CD4-positive, alpha-beta T cell (primary cell): ENCODE measurements around the gene RNF213. TPM values are rescaled to one million over a fixed set of nuclear protein-coding genes. Genes with fewer than 3 reads are reported as not detected.

Source experiments
- ATAC-seq: fragments of 200-7000 bp; cut with Tn5 transposase; one replicate; pipeline ENCODE4 v1.10.0; 2022; ENCODE audit warnings: mild to moderate bottlenecking; ENCODE audit not compliant: poor library complexity
- CTCF ChIA-PET: fragments of 350-600 bp; sonication (Branson Sonifier 250); formaldehyde crosslinking; loops from one replicate; lab custom pipeline; 2021; ENCODE audit warnings: antibody characterized with exemption, inconsistent platforms; lab: Charles Lee
- POLR2A ChIA-PET: fragments of 350-600 bp; sonication (Branson Sonifier 250); formaldehyde crosslinking; loops from one replicate; lab custom pipeline; 2021; ENCODE audit warnings: antibody characterized with exemption, inconsistent platforms; lab: Charles Lee
- DNase-seq, 14 experiments: peaks; one replicate each; pipeline ENCODE4 v3.0.0-alpha.2; 2013 to 2020; ENCODE audit warnings: mixed read lengths in 2 of 14
- H3K27ac ChIP-seq, 2 donors: one replicate each; pipeline versions ENCODE4 v1.5.1 to v1.7.0; 2013; ENCODE audit warnings: low read length in 2 of 2, low read depth in 1 of 2, mild to moderate bottlenecking in 1 of 2
- H3K27me3 ChIP-seq, 2 experiments: 1 replicate in 1 of 2; 2 replicates in 1 of 2; pipeline versions ENCODE4 v1.6.1 to v1.7.0; 2013; ENCODE audit warnings: low read length in 2 of 2, control low read depth in 1 of 2, mild to moderate bottlenecking in 1 of 2, moderate library complexity in 1 of 2; ENCODE audit not compliant: insufficient read depth in 2 of 2, control insufficient read depth in 1 of 2
- H3K36me3 ChIP-seq: one replicate; pipeline ENCODE4 v1.6.1; 2013; ENCODE audit warnings: low read length, control low read depth; ENCODE audit not compliant: insufficient read depth
- H3K4me1 ChIP-seq: one replicate; pipeline ENCODE4 v1.6.1; 2013; ENCODE audit warnings: low read length, control low read depth; ENCODE audit not compliant: insufficient read depth
- H3K4me3 ChIP-seq: one replicate; pipeline ENCODE4 v1.5.1; 2013; ENCODE audit warnings: mild to moderate bottlenecking, low read length, moderate library complexity
- H3K9me3 ChIP-seq, 2 experiments: 1 replicate in 1 of 2; 2 replicates in 1 of 2; pipeline versions ENCODE4 v1.6.1 to v1.7.0; 2013; ENCODE audit warnings: low read length in 2 of 2, mild to moderate bottlenecking in 2 of 2, control low read depth in 1 of 2, moderate library complexity in 1 of 2; ENCODE audit not compliant: control insufficient read depth in 1 of 2, insufficient read depth in 1 of 2
- H3K27ac Mint-ChIP-seq: one replicate; pipeline ENCODE4 v1.8.0; 2020; ENCODE audit warnings: mixed read lengths
- H3K27me3 Mint-ChIP-seq: one replicate; pipeline ENCODE4 v1.8.0; 2021; ENCODE audit warnings: mixed read lengths
- H3K36me3 Mint-ChIP-seq: one replicate; pipeline ENCODE4 v1.8.0; 2021; ENCODE audit warnings: low read depth, mixed read lengths
- H3K4me1 Mint-ChIP-seq: one replicate; pipeline ENCODE4 v1.8.0; 2021; ENCODE audit warnings: low read depth, mixed read lengths
- H3K4me3 Mint-ChIP-seq: one replicate; pipeline ENCODE4 v1.8.0; 2020; ENCODE audit warnings: mild to moderate bottlenecking, mixed read lengths
- H3K9me3 Mint-ChIP-seq: one replicate; pipeline ENCODE4 v1.8.0; 2020; ENCODE audit warnings: mixed read lengths
- CTCF ChIP-seq: fragments of 200-600 bp; IDR thresholded peaks from one replicate; pipeline ENCODE4 v1.8.0; 2022; ENCODE audit warnings: antibody characterized with exemption, mild to moderate bottlenecking
- intact Hi-C, 2 experiments: fragments of 100-400 bp; cut with DNase I in 1 of 2; cut with micrococcal nuclease in 1 of 2; formaldehyde crosslinking; loops; one replicate each; pipeline versions ENCODE4 v1.15.1 to v1.9.0; 2023 to 2025; cut with DNase I, micrococcal nuclease
- total RNA-seq, 174 experiments: library from RNA in 2 of 174; stranded (reverse) in 2 of 174; gene quantifications; one replicate each; pipeline ENCODE4 v1.2.3 and lab custom pipeline; 2021 to 2026

The RNF213 gene
- total RNA-seq, 2 experiments from 2014 or later = 290 to 312 TPM

- no peak for TF ChIP-seq CTCF
- ChIA-PET POLR2A (no interaction called here), CTCF (no interaction called here)
- no peaks in the 10 kb centered on the region for H3K36me3 Mint-ChIP-seq
- H3K27me3 Mint-ChIP-seq = peaks cover 5% of the 10 kb centered on the region
- Histone ChIP-seq H3K27me3 (peaks cover 4 to 9% of the 10 kb centered on the region in 2 experiments), H3K9me3 (peaks cover 0 to 14% of the 10 kb centered on the region in 2 experiments), H3K4me3 (no peak overlapping the region), H3K36me3 (no peaks in the 10 kb centered on the region), H3K27ac (no peak overlapping the region), H3K4me1 (no peaks in the 10 kb centered on the region)
- DNase-seq (no peak), ATAC-seq (no peak)
- intact Hi-C loops = no loop called here
- no peaks in the 10 kb centered on the region for H3K9me3 Mint-ChIP-seq
- H3K27ac Mint-ChIP-seq = no peak overlapping the region
- H3K4me3 Mint-ChIP-seq = no peak overlapping the region
- no peaks in the 10 kb centered on the region for H3K4me1 Mint-ChIP-seq
Measured at GRCh38 chr17:80444644-80444979, 184.0 kb downstream of the RNF213 start.

- intact Hi-C loops = no loop called here
- peaks cover 4 to 9% of the 10 kb centered on the region in 2 experiments for H3K27me3 ChIP-seq
- H3K4me1 Mint-ChIP-seq = no peaks in the 10 kb centered on the region
- H3K27me3 Mint-ChIP-seq = peaks cover 5% of the 10 kb centered on the region
- no peaks in the 10 kb centered on the region for H3K9me3 Mint-ChIP-seq
- no peaks in the 10 kb centered on the region for H3K4me1 ChIP-seq
- H3K27ac Mint-ChIP-seq = no peak overlapping the region
- DNase-seq = no peak
- ChIA-PET POLR2A (interaction anchor here (0.6 kb wide), 1 partner anchor 10 kb away, joined by 3 read pairs; no protein-coding TSS in a partner anchor), CTCF (no interaction called here)
- H3K36me3 ChIP-seq = no peaks in the 10 kb centered on the region
- ATAC-seq = no peak
- no peak overlapping the region for H3K4me3 Mint-ChIP-seq
- TF ChIP-seq CTCF = no peak
- H3K4me3 ChIP-seq = no peak overlapping the region
- peaks cover 0 to 14% of the 10 kb centered on the region in 2 experiments for H3K9me3 ChIP-seq
- no peaks in the 10 kb centered on the region for H3K36me3 Mint-ChIP-seq
- no peak overlapping the region for H3K27ac ChIP-seq
Measured at GRCh38 chr17:80445007-80445725, 184.5 kb downstream of the RNF213 start.

- H3K9me3 Mint-ChIP-seq = no peaks in the 10 kb centered on the region
- ATAC-seq (no peak), DNase-seq (no peak)
- H3K4me3 Mint-ChIP-seq = no peak overlapping the region
- Histone ChIP-seq H3K4me3 (no peak overlapping the region), H3K36me3 (no peaks in the 10 kb centered on the region), H3K27me3 (peaks cover 4 to 13% of the 10 kb centered on the region in 2 experiments), H3K27ac (no peak overlapping the region), H3K9me3 (peaks cover 0 to 14% of the 10 kb centered on the region in 2 experiments), H3K4me1 (no peaks in the 10 kb centered on the region)
- ChIA-PET CTCF (no interaction called here), POLR2A (interaction anchor here (0.6 kb wide), 1 partner anchor 9 kb away, joined by 3 read pairs; no protein-coding TSS in a partner anchor)
- intact Hi-C loops = no loop called here
- no peak for TF ChIP-seq CTCF
- no peak overlapping the region for H3K27ac Mint-ChIP-seq
- no peaks in the 10 kb centered on the region for H3K36me3 Mint-ChIP-seq
- H3K27me3 Mint-ChIP-seq = peaks cover 5% of the 10 kb centered on the region
- no peaks in the 10 kb centered on the region for H3K4me1 Mint-ChIP-seq
Measured at GRCh38 chr17:80445726-80446110, 185.1 kb downstream of the RNF213 start.
